ENCODE data around the gene CXCR4.

- no peak; the same call in 1 of the 2 replicates for TF ChIP-seq CTCF (IDR thresholded peaks at IDR 0.05; ENCODE audit: low read length)
- TF ChIP-seq EZH2 (IDR thresholded peaks at IDR 0.05; ENCODE audit: borderline replicate concordance, low read length), result no peak
Measured at GRCh38 chr2:136111711-136112110, 6.2 kb downstream of the CXCR4 start.
